Heart right ventricle (tissue), 16 donors: Measurements from ENCODE around the gene REM2. TPM values are rescaled to one million over a fixed set of nuclear protein-coding genes. Genes with fewer than 3 reads are reported as not detected.

Source experiments
- ATAC-seq, 8 donors: fragments of 200-7000 bp; cut with Tn5 transposase; one replicate each; pipeline ENCODE4 v1.9.1; 2020; ENCODE audit warnings: mild to moderate bottlenecking in 8 of 8, moderate library complexity in 8 of 8, moderate number of reproducible peaks in 1 of 8
- DNase-seq, 2 donors: peaks; one replicate each; pipeline ENCODE4 v3.0.0-alpha.2; 2020
- H3K27ac ChIP-seq, 10 donors: fragments of 200-600 bp; sonication (generic) in 2 of 10; one replicate each; pipeline versions ENCODE4 v1.5.0 to v1.8.0; 2020 to 2022; ENCODE audit warnings: mild to moderate bottlenecking in 3 of 10
- H3K27me3 ChIP-seq, 7 donors: fragments of 200-600 bp; one replicate each; pipeline ENCODE4 v1.8.0; 2021 to 2022; ENCODE audit warnings: mild to moderate bottlenecking in 2 of 7
- H3K36me3 ChIP-seq, 9 donors: fragments of 200-600 bp; sonication (generic) in 1 of 9; one replicate each; pipeline versions ENCODE4 v1.5.0 to v1.8.0; 2020 to 2022; ENCODE audit warnings: mild to moderate bottlenecking in 2 of 9
- H3K4me1 ChIP-seq, 9 donors: fragments of 200-600 bp; sonication (generic) in 1 of 9; one replicate each; pipeline versions ENCODE4 v1.5.0 to v1.8.0; 2020 to 2022; ENCODE audit warnings: mild to moderate bottlenecking in 4 of 9
- H3K4me3 ChIP-seq, 10 donors: fragments of 200-600 bp; sonication (generic) in 2 of 10; one replicate each; pipeline versions ENCODE4 v1.5.0 to v1.8.0; 2020 to 2022; ENCODE audit warnings: mild to moderate bottlenecking in 7 of 10, moderate library complexity in 2 of 10
- H3K9me3 ChIP-seq, 11 donors: fragments of 200-600 bp in 10 of 11; sonication (generic) in 2 of 11; one replicate each; pipeline versions ENCODE4 v1.5.0 to v1.8.0; 2013 to 2022; ENCODE audit warnings: mild to moderate bottlenecking in 2 of 11, control low read depth in 1 of 11, moderate library complexity in 1 of 11
- WGBS, 2 donors: extraction: QIAGEN DNeasy Blood & Tissue Kit; methylation state at CpG; one replicate each; pipeline ENCODE4 v1.1.7; 2013; ENCODE audit warnings: inconsistent platforms in 1 of 2; 5-methylcytosine and 5-hydroxymethylcytosine counted together
- intact Hi-C, 10 donors: fragments of 100-400 bp; cut with DNase I; formaldehyde crosslinking; loops; one replicate each; pipeline versions ENCODE4 v1.11.1 to v1.14.2; 2022
- polyA plus RNA-seq, 2 donors: library from polyadenylated mRNA; stranded (reverse); fragments of 200-250 nt; gene quantifications; one replicate each; pipeline ENCODE4 v1.2.3, GENCODE V29; 2013
- total RNA-seq, 10 donors: library from RNA; stranded (reverse); fragmentation: NEBNext Ultra II Directional in 3 of 10; extraction: Animal tissue kit (Norgen Biotek cat#: 25700) in 3 of 10; gene quantifications; one replicate each; pipeline versions ENCODE4 v1.2.1 to v1.2.4, GENCODE V29; 2021 to 2023
- TF ChIP-seq, protein P1 (sequence below), 9 donors: fragments of 200-600 bp; sonication (generic) in 2 of 9; IDR thresholded peaks; one replicate each; pipeline versions ENCODE4 v1.5.0 to v1.8.0; 2021 to 2022; ENCODE audit warnings: antibody characterized with exemption in 9 of 9, mild to moderate bottlenecking in 5 of 9, moderate library complexity in 1 of 9
- donor health status: Arrhythmogenic right ventricular cardiomyopathy.
- donor health status: ischemic (EF 13 %, LVEDD 7.1; RV severe dilation, severe dysfunction).
- donor health status: healthy with polysubstance abuse.
- donor health status: DM: no; HTN: yes; CAD: no.
- donor health status: DM: no; HTN: no; CAD: no.
- donor health status: ischemic (EF 25% LVEDD 6.9; RV normal size, moderate dysfunction).
- donor health status: ischemic (EF 25% LVEDD 5.7; RV mildly dilated, moderate dysfunction).
- donor health status: healthy.
- donor health status: DM: yes; HTN: yes; CAD: no.
- donor health status: Ischemic cardiomyopathy.
- donor health status: ischemic (EF 35%, LVEDD 5.7; RV mildly dilated, moderate dysfunction).
- donor health status: nonischemic (EF 11% LVEDD 7.7; RV severe dilation, severe dysfunction).
- donor health status: DM: yes; HTN: yes; CAD: no.
- donor health status: PGD.
- donor health status: ischemic (EF 29% LVEDD 5.4; RV normal size, mild dysfunction).
- donor health status: nonischemic (EF 23%, LVEDD 6.1; RV moderate dilation, normal function).

REM2 gene
- total and polyA plus RNA-seq, 12 donors = 0.07 to 0.25 (median 0.18) TPM; not detected in 6

- no peak for ATAC-seq
These were observed 7.4 kb downstream of the REM2 start for GRCh38 chr14:22890416-22890815.

DNA sequence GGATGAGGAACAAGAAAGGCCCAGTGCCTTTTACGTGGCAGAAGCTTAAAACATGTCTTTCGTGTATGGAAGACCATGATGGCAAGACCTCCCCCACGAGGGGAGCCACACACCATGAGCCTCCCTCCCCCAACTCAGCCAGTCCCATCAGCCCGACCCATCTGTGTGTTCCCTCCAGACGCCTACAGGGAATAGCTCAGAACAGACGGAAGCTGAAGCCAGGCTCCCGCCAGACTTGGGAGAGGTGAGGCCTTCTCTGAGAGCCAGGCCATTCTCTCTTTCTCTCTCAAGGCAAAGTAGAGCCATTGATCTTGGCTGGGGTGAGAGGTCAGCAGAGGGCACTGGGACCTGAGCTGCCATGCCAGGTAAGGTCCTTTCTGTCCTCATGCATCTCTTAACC is 9.5 kb downstream of the REM2 start:
- H3K9me3 ChIP-seq = no peaks in the 10 kb centered on the region
- ATAC-seq = no peak
- no peak overlapping the region for H3K27ac ChIP-seq
- H3K36me3 ChIP-seq = peaks cover 0 to 10% (median 0%) of the 10 kb centered on the region in 9 donors
- no peak overlapping the region for H3K4me3 ChIP-seq
- peaks cover 0 to under 1% (median 0%) of the 10 kb centered on the region in 7 donors for H3K27me3 ChIP-seq
- peaks cover 0 to 11% (median 2%) of the 10 kb centered on the region in 9 donors for H3K4me1 ChIP-seq
- no peak for DNase-seq
- intact Hi-C loops = no loop called here
- WGBS, 2 donors = 82 to 84% methylated on average over 7 of the region's 7 CpGs
- TF ChIP-seq, protein P1, sequence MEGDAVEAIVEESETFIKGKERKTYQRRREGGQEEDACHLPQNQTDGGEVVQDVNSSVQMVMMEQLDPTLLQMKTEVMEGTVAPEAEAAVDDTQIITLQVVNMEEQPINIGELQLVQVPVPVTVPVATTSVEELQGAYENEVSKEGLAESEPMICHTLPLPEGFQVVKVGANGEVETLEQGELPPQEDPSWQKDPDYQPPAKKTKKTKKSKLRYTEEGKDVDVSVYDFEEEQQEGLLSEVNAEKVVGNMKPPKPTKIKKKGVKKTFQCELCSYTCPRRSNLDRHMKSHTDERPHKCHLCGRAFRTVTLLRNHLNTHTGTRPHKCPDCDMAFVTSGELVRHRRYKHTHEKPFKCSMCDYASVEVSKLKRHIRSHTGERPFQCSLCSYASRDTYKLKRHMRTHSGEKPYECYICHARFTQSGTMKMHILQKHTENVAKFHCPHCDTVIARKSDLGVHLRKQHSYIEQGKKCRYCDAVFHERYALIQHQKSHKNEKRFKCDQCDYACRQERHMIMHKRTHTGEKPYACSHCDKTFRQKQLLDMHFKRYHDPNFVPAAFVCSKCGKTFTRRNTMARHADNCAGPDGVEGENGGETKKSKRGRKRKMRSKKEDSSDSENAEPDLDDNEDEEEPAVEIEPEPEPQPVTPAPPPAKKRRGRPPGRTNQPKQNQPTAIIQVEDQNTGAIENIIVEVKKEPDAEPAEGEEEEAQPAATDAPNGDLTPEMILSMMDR (IDR thresholded peaks at IDR 0.05) = no peak

More at GRCh38 chr14:22890416-22890815, 7.4 kb downstream of the REM2 start:
- intact Hi-C loops = no loop called here
- WGBS, 2 donors = 91 to 97% methylated on average over 1 of the region's 1 CpG
- no peak for DNase-seq
- Histone ChIP-seq H3K36me3 (peaks cover 0 to 9% (median 0%) of the 10 kb centered on the region in 9 donors), H3K4me1 (peaks cover 0 to 23% (median 7%) of the 10 kb centered on the region in 9 donors), H3K9me3 (no peaks in the 10 kb centered on the region), H3K27ac (no peak overlapping the region), H3K27me3 (peaks cover 0 to 10% (median 0%) of the 10 kb centered on the region in 7 donors), H3K4me3 (no peak overlapping the region)
- TF ChIP-seq, protein P1 (IDR thresholded peaks at IDR 0.05) = no peak

DNA sequence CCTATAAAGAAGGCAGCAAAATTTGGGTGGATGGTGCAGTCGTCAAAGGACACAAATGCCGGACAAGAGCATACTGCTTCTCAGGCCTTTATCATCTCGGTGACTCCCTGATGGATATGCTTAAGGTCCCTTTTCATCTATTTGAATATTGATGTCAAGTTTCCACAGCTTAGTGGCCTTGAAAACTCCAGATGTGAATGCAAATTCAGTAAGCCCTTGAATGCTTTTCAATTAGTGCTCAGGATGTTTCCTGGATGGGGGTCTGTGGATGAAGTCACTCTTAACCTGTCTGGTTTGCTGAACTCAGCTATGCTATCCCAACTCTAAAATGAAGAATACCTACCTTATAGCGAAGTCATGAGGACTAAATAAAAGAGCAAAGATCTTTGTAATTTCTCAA is 10.7 kb downstream of the REM2 start:
- Histone ChIP-seq H3K27me3 (no peaks in the 10 kb centered on the region), H3K9me3 (no peaks in the 10 kb centered on the region), H3K4me3 (no peak overlapping the region), H3K36me3 (peaks cover 0 to 16% (median 0%) of the 10 kb centered on the region in 9 donors), H3K4me1 (peaks cover 0 to 13% (median 0%) of the 10 kb centered on the region in 9 donors), H3K27ac (no peak overlapping the region)
- DNase-seq (no peak), ATAC-seq (no peak)
- intact Hi-C loops = no loop called here
- 93% methylated on average over 4 of the region's 4 CpGs for WGBS, 2 donors
- TF ChIP-seq, protein P1 (IDR thresholded peaks at IDR 0.05) = no peak

GRCh38 chr14:22895402-22895801 is 12.4 kb downstream of the REM2 start:
- Histone ChIP-seq H3K27ac (no peak overlapping the region), H3K27me3 (no peaks in the 10 kb centered on the region), H3K9me3 (no peaks in the 10 kb centered on the region), H3K36me3 (peaks cover 0 to 28% (median 0%) of the 10 kb centered on the region in 9 donors), H3K4me3 (no peak overlapping the region), H3K4me1 (peaks cover 0 to 15% (median 0%) of the 10 kb centered on the region in 9 donors)
- TF ChIP-seq, protein P1 (IDR thresholded peaks at IDR 0.05) = no peak
- DNase-seq = no peak
- ATAC-seq = no peak
- 98 to 100% methylated on average over 1 of the region's 1 CpG for WGBS, 2 donors
- intact Hi-C loops = no loop called here
